HG03460 (cell line): Measurements from ENCODE around the gene MGME1.
"Not testable (repeated sequence)": the region's sequence is repeated elsewhere in the genome, so short reads cannot be mapped to it uniquely, and the experiment has no call there.

Experiments
- ATAC-seq: cut with Tn5 transposase; IDR thresholded peaks from one replicate; pipeline ENCODE4 v1.9.1; 2021; ENCODE audit not compliant: unreplicated experiment

MGME1 gene

GRCh38 chr20:17959257-17959627 lies 9.6 kb upstream of the MGME1 start:
- ATAC-seq: no peak

- ATAC-seq: not testable (repeated sequence)
Measured at GRCh38 chr20:17960400-17960885, 8.4 kb upstream of the MGME1 start.

GRCh38 chr20:17960927-17961586 lies 7.8 kb upstream of the MGME1 start:
- no peak for ATAC-seq

GRCh38 chr20:17961587-17961940 lies 7.3 kb upstream of the MGME1 start:
- no peak for ATAC-seq

GRCh38 chr20:17963114-17963897 lies 5.5 kb upstream of the MGME1 start:
- no peak for ATAC-seq

- no peak for ATAC-seq
Measured at GRCh38 chr20:17964073-17964472, 4.7 kb upstream of the MGME1 start.

GRCh38 chr20:17964632-17965031 lies 4.2 kb upstream of the MGME1 start:
- no peak for ATAC-seq

- ATAC-seq: no peak
Measured at GRCh38 chr20:17965042-17965697, 3.6 kb upstream of the MGME1 start.

- ATAC-seq: no peak
Measured at GRCh38 chr20:17966432-17967310, 2.1 kb upstream of the MGME1 start.

- ATAC-seq: no peak
Measured at GRCh38 chr20:17967521-17968365, 1.1 kb upstream of the MGME1 start.

GRCh38 chr20:17969278-17969883 lies 563 bp downstream of the MGME1 start:
- peak; percentile 6 for ATAC-seq

GRCh38 chr20:17969884-17970409 lies 1.1 kb downstream of the MGME1 start:
- ATAC-seq: no peak

- no peak for ATAC-seq
Measured at GRCh38 chr20:17971300-17972013, 2.6 kb downstream of the MGME1 start.

GRCh38 chr20:17972121-17972520 lies 3.3 kb downstream of the MGME1 start:
- ATAC-seq: no peak

- ATAC-seq: no peak
Measured at GRCh38 chr20:17976305-17976704, 7.5 kb downstream of the MGME1 start.

- no peak for ATAC-seq
Measured at GRCh38 chr20:17985388-17986018, 16.7 kb downstream of the MGME1 start.

GRCh38 chr20:17987988-17988387 lies 19.2 kb downstream of the MGME1 start:
- no peak for ATAC-seq

- ATAC-seq: no peak
Measured at GRCh38 chr20:17990278-17990972, 21.6 kb downstream of the MGME1 start.
